ENCODE data around the gene MYH11.
"Not testable (repeated sequence)": the region's sequence is repeated elsewhere in the genome, so short reads cannot be mapped to it uniquely, and the experiment has no call there.

MYH11 gene

DNA sequence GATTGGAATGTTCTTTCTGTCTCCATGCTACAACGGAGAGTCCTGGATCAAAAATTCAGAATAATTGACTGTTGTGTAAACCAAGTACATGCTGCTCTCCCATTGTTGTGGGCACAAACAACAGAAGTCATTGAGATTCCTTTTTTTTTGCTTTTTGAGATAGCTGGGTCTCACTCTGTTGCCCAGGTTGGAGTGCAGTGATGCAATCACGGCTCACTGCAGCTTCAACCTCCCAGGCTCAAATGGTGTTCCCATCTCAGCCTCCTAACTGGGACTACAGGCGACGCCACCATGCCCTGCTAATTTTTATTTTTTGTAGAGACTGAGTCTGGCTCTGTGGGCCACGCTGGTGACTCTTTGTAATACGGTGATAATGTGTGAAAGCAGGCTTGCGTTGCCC, 182.3 kb downstream of the MYH11 start:
- no peak for DNase-seq (ENCODE audit: low read depth, low spot score)

GRCh38 chr16:15672514-15673167, 184.2 kb downstream of the MYH11 start:
- DNase-seq (ENCODE audit: low read depth, low spot score): peak; percentile 44

- DNase-seq (ENCODE audit: low read depth, low spot score): not testable (repeated sequence)
Observed at GRCh38 chr16:15672127-15672513, 184.7 kb downstream of the MYH11 start.

DNA sequence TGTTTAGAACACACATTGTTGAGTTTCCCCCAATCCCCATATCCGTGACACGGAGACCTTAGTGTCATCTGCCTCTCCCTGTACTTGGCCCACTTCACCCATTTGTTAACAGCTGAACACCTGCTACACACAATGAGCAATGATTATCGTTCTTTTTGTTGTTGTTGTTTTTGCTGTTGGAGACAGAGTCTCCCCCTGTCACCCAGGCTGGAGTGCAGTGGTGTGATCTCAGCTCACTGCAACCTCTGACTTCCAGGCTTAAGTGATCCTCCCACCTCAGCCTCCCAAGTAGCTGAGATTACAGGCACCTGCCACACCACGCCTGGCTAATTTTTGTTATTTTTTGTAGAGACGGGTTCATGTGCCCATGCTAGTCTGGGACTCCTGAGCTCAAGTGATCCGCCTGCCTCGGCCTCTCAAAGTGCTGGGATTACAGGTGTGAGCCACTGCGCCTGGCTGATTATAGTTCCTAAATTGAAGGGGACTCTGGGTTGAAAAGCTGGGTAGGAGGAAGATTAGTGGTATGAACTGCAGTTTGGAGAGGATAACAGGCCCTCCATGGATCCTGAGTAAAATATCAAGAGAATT, 185.2 kb downstream of the MYH11 start:
- no peak for DNase-seq (ENCODE audit: low read depth, low spot score)

DNA sequence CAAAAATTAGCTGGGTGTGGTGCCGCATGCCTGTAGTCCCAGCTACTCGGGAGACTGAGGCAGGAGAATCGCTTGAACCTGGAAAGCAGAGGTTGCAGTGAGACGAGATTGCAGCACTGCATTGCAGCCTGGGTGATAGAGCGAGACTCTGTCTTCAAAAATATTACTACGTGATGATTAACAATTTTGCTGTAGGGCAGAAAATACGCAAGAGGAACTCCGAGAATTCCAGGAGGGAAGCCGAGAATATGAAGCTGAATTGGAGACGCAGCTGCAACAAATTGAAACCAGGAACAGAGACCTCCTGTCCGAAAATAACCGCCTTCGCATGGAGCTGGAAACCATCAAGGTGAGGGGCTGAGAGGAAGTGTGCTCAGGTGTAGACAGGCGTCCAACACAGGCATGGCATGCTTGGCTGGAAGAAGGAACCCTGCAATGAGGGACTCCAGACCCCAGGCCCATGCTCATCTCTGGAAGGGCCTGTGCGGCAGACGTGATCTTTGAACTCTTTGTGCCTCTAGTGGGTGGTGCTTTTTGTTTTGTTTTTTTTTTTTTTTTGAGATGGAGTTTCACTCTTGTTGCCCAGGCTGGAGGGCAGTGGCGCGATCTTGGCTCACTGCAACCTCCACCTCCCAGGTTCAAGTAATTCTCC, 189.6 kb downstream of the MYH11 start:
- no peak for DNase-seq (ENCODE audit: low read depth, low spot score)

- no peak for DNase-seq (ENCODE audit: low read depth, low spot score)
Observed at GRCh38 chr16:15665107-15665506, 191.7 kb downstream of the MYH11 start.

DNA sequence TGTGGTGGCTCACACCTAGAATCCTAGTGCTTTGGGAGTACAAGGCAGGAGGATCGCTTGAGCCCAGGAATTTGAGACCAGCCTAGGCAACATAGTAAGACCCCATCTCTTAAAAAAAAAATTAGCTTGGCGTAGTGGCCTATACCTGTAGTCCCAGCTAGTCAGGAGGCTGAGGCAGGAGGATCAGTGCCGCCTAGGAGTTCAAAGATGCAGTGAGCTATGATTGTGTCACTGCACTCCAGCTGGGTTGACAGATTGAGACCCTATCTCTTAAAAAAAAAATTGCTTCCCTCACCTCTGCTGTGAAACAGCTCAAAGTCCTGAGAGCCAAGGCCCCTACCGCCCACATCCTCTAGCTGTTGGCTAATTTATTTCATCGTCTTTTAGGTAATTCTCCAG, 196.6 kb downstream of the MYH11 start:
- no peak for DNase-seq (ENCODE audit: low read depth, low spot score)

- no peak for DNase-seq (ENCODE audit: low read depth, low spot score)
Observed at GRCh38 chr16:15658556-15658955, 198.3 kb downstream of the MYH11 start.

- DNase-seq (ENCODE audit: low read depth, low spot score): no peak
Observed at GRCh38 chr16:15658149-15658548, 198.7 kb downstream of the MYH11 start.

- DNase-seq (ENCODE audit: low read depth, low spot score): not testable (repeated sequence)
Observed at GRCh38 chr16:15655561-15655960, 201.3 kb downstream of the MYH11 start.

GRCh38 chr16:15654591-15654990, 202.2 kb downstream of the MYH11 start:
- DNase-seq (ENCODE audit: low read depth, low spot score): no peak

DNA sequence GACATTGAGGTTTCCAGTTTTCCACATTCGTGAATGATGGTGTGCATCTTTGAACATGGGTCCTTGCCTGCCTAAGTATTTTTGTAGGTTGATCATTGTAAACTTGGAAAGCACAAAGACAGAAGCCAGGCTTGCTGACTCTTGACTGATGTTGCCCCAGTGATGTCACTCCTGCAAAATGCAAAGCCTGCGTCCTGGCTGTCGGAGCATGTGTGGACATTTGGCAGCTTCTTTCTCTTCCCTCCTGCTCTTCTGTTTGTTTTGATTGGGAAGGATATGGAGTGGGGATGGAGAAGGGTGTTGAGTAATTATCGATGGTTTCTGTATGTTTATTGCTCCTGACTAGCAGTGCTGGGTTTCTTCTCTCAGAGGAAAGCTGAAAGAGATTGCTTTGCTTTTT, 203.6 kb downstream of the MYH11 start:
- no peak for DNase-seq (ENCODE audit: low read depth, low spot score)
